Stimulated activated effector memory CD8-positive, alpha-beta T cell treated with anti-CD3 and anti-CD28 coated beads, Interleukin-12 subunit alpha, Interleukin-12 subunit beta, amount 100 ng/mL, for 72 hours (primary cell): ENCODE measurements around the gene VEGFC.

Experiments used
- ATAC-seq: fragments of 150-1000 bp; cut with Tn5 transposase; 2 replicates; pipeline ENCODE4 v1.10.0; 2021
- DNase-seq, 2 donors: peaks; one replicate each; pipeline ENCODE4 v3.0.0; 2021 to 2022; ENCODE audit warnings: low spot score in 2 of 2
- H3K27ac Mint-ChIP-seq: one replicate; pipeline ENCODE4 v1.8.0; 2022; ENCODE audit warnings: mild to moderate bottlenecking, mixed read lengths
- H3K36me3 Mint-ChIP-seq: one replicate; pipeline ENCODE4 v1.8.0; 2022; ENCODE audit warnings: mild to moderate bottlenecking, mixed read lengths
- H3K4me1 Mint-ChIP-seq: one replicate; pipeline ENCODE4 v1.8.0; 2022; ENCODE audit warnings: mixed read lengths
- H3K4me3 Mint-ChIP-seq: one replicate; pipeline ENCODE4 v1.8.0; 2022; ENCODE audit warnings: mild to moderate bottlenecking, mixed read lengths
- H3K9me3 Mint-ChIP-seq: one replicate; pipeline ENCODE4 v1.8.0; 2022; ENCODE audit warnings: mixed read lengths

The VEGFC gene

DNA sequence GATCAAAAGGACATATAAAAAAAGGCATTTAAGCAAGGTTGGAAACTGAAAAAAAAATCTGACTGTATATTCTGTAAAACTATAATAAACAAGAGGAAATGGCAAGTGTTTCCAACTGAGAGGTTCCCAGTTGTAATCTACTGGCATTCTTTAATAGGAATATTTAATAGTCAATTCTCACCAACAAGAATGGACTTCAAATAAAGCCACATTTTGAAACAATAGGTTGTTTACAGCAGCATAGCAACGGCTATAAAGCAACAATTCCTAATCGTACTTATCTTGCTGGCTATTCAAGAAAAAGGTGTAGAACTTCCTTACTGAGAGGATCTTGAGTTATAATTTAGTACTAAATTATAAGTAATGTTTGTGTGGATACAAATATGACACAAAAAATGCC is 75.5 kb downstream of the VEGFC start:
- Mint-ChIP-seq H3K27ac (no peak overlapping the region), H3K9me3 (peaks cover 7% of the 10 kb centered on the region)

DNA sequence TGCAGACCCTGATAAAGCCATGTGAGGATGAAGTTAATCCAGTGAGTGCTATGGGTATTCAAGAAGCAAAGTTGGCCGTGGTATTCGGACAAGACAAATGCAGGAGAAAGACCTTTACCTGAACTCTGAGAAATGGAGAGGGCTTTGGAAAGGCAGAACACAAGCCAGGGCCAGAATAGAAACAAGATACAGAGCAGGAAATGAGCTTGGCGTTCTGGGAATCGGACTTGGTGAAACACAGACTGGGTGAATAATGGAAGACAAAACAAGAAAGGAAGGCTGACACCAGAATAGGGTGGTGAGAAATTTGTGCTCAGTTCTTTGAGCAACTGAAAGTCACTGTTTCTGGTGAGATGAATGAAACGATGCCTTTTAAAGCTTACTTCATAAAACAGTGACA is 83.3 kb downstream of the VEGFC start:
- Mint-ChIP-seq H3K4me3 (no peak overlapping the region), H3K4me1 (no peaks in the 10 kb centered on the region), H3K9me3 (peaks cover 7% of the 10 kb centered on the region), H3K36me3 (no peaks in the 10 kb centered on the region), H3K27ac (no peak overlapping the region)
- no peak for DNase-seq
- ATAC-seq, result no peak

More for the DNA sequence above, 75.5 kb downstream of the VEGFC start:
- Mint-ChIP-seq H3K4me3 (no peak overlapping the region), H3K4me1 (no peaks in the 10 kb centered on the region), H3K36me3 (no peaks in the 10 kb centered on the region)
- DNase-seq (no peak), ATAC-seq (no peak)

DNA sequence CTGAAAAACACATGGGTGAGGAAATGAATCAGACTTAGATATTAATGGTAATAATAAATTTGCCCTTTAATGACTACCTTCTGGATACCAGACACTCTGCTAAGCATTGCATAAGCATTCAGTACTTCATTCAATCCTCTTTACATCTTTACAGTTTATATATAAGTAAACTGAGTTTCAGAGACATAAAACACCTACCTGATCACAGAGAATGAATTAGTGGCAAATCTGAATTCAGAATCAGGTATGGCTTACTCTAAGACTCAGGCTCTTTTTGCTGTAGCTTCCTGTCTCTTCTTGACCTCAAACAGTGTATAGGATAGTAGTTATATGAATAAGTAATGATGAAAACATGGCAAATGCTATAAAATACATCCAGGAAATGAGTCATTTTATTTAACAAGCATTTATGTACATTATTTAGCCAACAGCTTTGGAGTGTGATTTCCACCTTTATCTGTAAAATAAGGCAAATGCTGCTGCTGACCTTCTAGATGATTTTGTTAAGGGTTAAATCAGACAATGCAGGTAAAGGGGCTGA is 83.9 kb downstream of the VEGFC start:
- DNase-seq, result no peak
- ATAC-seq, result no peak
- H3K9me3 Mint-ChIP-seq, result peaks cover 7% of the 10 kb centered on the region
- no peak overlapping the region for H3K27ac Mint-ChIP-seq
- H3K4me3 Mint-ChIP-seq, result no peak overlapping the region
- H3K4me1 Mint-ChIP-seq, result no peaks in the 10 kb centered on the region
- no peaks in the 10 kb centered on the region for H3K36me3 Mint-ChIP-seq

DNA sequence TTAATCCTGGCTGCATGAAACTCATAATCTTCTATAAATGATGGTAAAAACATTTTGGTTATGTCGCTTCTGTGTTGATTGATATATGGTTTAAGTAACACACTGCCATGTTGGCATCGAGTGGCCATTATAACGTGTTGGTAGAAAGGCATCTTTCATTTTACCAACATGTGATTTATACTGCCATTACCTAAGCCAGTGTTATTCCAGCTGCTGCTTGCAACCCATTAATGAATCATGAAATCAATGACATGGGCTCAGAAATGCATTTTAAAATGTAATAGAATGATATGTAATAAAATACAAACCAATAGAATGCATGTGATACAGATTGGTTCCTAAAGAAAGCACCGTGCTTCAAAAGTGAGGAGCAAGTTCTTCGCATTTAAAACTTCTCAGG is 102.0 kb downstream of the VEGFC start:
- no peaks in the 10 kb centered on the region for H3K36me3 Mint-ChIP-seq
- no peaks in the 10 kb centered on the region for H3K4me1 Mint-ChIP-seq
- ATAC-seq (no peak), DNase-seq (no peak)
- no peak overlapping the region for H3K4me3 Mint-ChIP-seq
- no peak overlapping the region for H3K27ac Mint-ChIP-seq
- H3K9me3 Mint-ChIP-seq, result peaks cover 4% of the 10 kb centered on the region

DNA sequence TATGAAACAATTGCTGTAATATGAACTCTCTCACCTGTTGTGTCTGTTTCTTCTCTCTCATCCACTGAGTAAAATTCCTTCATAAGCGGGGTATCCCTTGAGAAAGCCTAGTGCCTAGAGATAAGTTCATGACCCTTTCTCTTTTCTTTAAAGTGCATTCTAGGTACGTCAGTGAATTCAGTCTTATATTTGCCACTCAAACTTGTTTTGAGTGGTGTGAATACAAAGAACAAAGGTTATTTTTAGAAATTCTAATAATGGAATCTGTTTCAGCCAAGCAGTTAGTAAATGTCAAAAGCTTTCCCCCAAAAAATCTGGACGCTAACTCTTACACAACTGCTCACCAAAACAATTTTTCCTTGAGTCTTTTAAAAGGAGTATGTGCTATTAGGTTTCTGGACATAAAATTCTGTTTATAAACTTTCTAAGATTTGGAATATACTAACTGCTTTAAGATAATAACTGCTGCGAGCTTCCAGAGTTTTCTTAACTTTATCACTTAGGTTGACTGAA is 112.0 kb downstream of the VEGFC start:
- no peak overlapping the region for H3K4me3 Mint-ChIP-seq
- H3K4me1 Mint-ChIP-seq, result no peaks in the 10 kb centered on the region
- DNase-seq (no peak), ATAC-seq (no peak)
- H3K27ac Mint-ChIP-seq, result no peak overlapping the region
- H3K36me3 Mint-ChIP-seq, result no peaks in the 10 kb centered on the region
- peaks cover 6% of the 10 kb centered on the region for H3K9me3 Mint-ChIP-seq

DNA sequence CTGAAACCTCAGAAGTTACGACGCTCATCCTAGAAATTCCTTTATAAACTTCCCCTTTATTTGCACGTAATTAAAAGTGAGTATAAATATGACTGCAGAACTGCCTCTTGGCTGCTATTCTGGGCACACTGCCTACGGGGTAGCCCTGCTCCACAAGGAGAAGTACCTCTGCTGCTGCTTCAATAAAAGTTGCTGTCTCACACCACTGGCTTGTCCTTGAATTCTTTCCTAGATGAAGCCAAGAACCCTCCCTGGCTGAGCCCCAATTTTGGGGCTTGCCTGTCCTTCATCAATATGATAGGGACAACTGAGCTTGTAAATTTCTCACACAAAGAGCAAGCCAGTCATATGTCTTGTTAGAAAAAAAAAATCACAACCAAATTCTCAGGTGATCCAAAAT is 115.8 kb downstream of the VEGFC start:
- H3K4me1 Mint-ChIP-seq, result no peaks in the 10 kb centered on the region
- ATAC-seq (no peak), DNase-seq (no peak)
- peaks cover 2% of the 10 kb centered on the region for H3K9me3 Mint-ChIP-seq
- no peaks in the 10 kb centered on the region for H3K36me3 Mint-ChIP-seq
- no peak overlapping the region for H3K4me3 Mint-ChIP-seq
- H3K27ac Mint-ChIP-seq, result no peak overlapping the region

DNA sequence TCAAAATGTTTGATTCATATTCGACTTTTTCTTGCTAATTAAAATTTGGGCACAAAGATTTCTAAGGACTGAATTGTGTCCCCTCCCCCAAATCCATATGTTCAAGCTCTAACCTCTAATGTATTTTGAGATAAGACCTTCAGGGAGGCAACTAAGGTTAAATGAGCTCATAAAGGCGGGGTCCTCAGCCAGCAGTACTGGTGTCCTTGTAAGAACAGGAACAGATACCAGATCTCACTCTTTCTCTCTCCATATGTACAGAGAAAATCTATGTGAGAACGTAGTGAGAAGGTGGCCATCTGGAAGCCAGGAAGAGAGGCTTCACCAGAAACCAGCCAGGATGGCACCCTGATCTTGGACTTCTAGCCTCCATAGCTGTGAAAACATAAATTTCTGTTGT is 116.9 kb downstream of the VEGFC start:
- Mint-ChIP-seq H3K9me3 (peaks cover 2% of the 10 kb centered on the region), H3K27ac (no peak overlapping the region), H3K4me3 (no peak overlapping the region), H3K4me1 (no peaks in the 10 kb centered on the region), H3K36me3 (no peaks in the 10 kb centered on the region)
- no peak for DNase-seq
- ATAC-seq, result no peak

DNA sequence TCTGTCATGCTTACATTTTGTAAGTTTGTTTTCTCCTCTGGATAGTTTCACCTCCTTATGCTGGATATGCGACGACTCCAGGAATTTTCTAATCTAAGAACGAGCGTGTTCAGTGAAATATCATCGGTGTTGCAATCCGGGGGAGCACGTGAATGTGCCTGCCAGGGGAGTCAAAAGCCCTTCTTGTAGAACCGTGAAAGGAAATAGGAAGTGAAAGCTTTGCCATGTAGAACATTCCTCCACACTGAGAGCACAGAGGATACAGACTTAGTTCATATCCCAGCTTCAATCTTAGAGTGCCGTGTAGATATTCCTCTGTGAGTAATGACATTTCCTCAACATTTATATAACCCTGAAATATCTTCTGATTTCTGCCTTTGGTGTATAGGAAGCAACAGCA is 121.2 kb downstream of the VEGFC start:
- H3K27ac Mint-ChIP-seq, result no peak overlapping the region
- no peak overlapping the region for H3K4me3 Mint-ChIP-seq
- no peak for DNase-seq
- ATAC-seq, result no peak
- H3K9me3 Mint-ChIP-seq, result peaks cover 2% of the 10 kb centered on the region
- no peaks in the 10 kb centered on the region for H3K4me1 Mint-ChIP-seq
- H3K36me3 Mint-ChIP-seq, result no peaks in the 10 kb centered on the region

DNA sequence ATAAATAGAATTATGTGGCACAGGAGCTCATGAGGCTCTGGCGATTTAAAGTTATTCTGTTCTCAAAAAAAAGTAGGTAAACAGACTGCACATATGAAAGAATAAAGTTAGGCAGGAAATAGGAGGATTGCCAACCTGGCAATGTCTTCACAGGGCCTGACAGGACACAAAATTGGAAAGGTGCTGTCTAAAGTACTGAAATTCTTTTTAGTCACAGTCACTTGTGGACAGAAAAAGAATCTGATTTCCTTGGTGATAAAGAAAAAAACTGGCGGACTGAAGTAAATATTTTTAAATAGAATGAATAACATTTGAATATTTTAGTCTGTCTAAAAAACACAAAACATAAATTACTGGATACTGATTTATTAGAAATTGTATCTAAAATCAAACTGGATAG is 124.4 kb downstream of the VEGFC start:
- H3K4me1 Mint-ChIP-seq, result no peaks in the 10 kb centered on the region
- H3K9me3 Mint-ChIP-seq, result peaks cover 2% of the 10 kb centered on the region
- H3K36me3 Mint-ChIP-seq, result no peaks in the 10 kb centered on the region
- no peak overlapping the region for H3K27ac Mint-ChIP-seq
- DNase-seq (no peak), ATAC-seq (no peak)
- H3K4me3 Mint-ChIP-seq, result no peak overlapping the region

DNA sequence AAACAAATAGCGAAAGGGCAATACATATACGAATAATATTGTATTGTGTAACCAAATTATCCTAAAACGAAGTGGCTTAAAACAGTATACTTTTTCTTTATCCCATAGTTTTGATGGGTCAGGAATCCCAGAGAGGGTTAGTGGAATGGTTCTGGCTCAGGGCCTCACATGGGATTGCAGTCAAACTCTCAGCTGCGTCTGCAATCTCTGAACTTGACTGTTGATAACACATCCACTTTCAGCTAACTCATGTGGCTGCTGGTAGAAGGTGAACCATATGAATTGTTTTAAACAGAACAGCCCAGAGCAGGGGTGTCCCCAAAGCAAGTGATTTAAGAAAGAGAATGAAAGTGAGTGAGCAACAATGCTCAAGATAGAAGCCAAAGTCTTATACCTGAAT is 127.8 kb downstream of the VEGFC start:
- H3K27ac Mint-ChIP-seq, result no peak overlapping the region
- H3K4me3 Mint-ChIP-seq, result no peak overlapping the region

DNA sequence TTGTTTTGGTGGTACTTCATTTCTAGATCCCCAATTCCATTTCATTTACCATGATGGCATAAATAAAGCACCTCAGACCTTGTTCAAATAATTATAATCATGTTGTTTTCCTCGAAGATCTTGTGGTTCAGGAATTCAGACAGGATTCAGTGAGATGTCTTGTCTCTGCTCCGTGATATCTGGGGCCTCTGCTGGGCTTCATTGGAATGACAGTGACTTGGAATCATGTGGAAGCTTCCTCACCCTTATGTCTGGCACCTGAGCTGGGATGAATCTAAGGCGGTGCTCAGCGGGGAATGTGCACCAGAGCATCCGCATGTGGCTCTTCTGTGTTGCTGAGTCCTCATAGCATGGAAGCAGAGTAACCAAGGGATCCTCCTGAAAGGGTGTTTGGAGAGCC is 132.2 kb downstream of the VEGFC start:
- peaks cover 6% of the 10 kb centered on the region for H3K9me3 Mint-ChIP-seq
- H3K4me1 Mint-ChIP-seq, result no peaks in the 10 kb centered on the region
- no peak overlapping the region for H3K4me3 Mint-ChIP-seq
- H3K36me3 Mint-ChIP-seq, result no peaks in the 10 kb centered on the region
- ATAC-seq (no peak), DNase-seq (no peak)
- H3K27ac Mint-ChIP-seq, result no peak overlapping the region

More for the DNA sequence above, 127.8 kb downstream of the VEGFC start:
- DNase-seq, result no peak
- Mint-ChIP-seq H3K9me3 (peaks cover 5% of the 10 kb centered on the region), H3K4me1 (no peaks in the 10 kb centered on the region), H3K36me3 (no peaks in the 10 kb centered on the region)
- no peak for ATAC-seq

DNA sequence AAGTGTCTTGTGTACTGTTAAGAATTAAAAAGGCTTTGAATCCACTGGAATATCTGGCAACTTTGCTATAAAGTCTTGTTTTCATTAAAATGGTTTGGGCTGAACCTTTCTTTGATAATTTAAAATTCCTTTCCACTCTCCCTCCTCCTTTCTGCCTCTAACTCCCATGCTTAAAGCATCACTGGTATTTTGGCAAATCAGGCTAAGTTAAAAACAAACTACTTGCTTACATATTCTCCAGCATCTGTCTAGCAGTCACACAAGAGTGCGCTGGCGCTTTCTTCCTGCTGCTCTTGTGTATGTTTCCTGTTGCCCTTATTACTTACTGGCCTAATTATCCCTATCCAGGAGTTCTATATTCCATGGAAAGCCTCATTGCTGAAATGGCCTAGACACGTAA is 136.6 kb downstream of the VEGFC start:
- Mint-ChIP-seq H3K9me3 (peaks cover 3% of the 10 kb centered on the region), H3K4me3 (no peak overlapping the region), H3K4me1 (no peaks in the 10 kb centered on the region), H3K36me3 (no peaks in the 10 kb centered on the region), H3K27ac (no peak overlapping the region)
- ATAC-seq (no peak), DNase-seq (no peak)

DNA sequence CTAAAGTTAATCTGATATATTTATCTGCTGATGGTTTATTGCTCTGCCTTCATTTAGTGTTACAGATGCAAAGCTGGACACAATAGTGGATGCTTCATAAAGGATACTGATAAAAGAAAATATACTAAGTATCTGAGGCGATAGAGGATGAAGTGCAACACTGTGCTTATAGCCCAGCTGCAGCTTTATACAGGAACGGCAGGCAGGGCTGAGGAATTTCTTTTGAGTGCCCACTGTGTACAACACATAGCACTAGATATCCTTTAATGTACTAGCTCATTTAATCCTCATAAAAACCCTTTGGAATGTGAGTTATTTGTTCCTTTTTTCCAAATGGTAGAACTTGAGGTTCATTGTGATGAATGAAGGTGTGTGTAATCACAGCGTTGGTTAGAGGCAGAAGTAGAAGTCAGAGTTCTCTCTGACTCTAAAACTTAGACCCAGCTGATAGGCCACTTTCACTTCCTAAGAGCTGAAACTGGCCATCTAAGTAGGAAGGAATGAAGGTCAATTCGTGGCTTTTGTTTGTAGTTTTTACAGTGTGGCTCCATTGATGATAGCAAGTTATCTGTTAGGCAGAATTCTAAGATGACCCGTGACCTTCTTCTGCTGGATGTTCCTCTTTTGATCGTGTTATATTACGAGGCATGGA is 138.0 kb downstream of the VEGFC start:
- H3K9me3 Mint-ChIP-seq, result peaks cover 3% of the 10 kb centered on the region
- H3K4me3 Mint-ChIP-seq, result no peak overlapping the region

DNA sequence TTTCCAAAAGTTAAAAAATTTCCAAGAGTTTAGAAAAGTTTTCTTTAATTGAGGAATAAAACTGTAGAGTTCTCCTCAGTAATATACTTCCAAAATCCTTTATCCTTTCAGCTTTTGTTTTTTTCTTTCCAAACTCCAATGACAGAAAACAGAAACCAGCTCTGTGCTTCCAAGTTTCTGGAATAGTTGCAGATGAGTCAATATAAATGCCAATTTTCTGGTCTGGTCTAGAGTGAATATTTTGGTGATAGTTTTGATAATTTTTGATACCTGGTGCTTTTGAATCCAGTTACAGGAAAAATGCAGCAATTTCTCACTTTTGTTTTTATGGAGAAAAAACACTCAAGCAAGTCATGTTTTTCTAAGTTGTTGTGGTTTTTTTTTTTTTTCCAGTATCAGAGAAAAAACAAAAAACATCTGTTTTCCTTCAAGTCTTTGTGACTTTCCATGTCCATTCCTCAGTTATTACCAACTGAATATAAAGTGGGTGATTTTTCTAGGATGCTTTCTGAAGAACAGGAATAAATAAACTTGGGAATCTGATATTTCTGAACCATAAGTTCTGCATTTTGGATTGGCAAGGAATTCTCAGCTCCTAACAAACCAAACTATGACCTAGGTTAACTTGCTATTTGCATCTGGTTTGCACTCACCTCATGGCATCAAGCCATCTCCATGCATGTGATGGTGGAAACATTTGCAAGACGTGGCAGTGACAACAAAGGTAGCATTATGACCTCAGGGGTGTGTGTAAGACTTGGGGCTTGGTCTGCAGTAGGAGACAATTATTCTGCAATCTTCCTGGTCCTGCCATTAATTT is 139.1 kb downstream of the VEGFC start:
- ATAC-seq, result no peak
- Mint-ChIP-seq H3K27ac (no peak overlapping the region), H3K4me1 (no peaks in the 10 kb centered on the region), H3K9me3 (peaks cover 3% of the 10 kb centered on the region), H3K36me3 (no peaks in the 10 kb centered on the region), H3K4me3 (no peak overlapping the region)
- no peak for DNase-seq

More for the DNA sequence above, 138.0 kb downstream of the VEGFC start:
- Mint-ChIP-seq H3K36me3 (no peaks in the 10 kb centered on the region), H3K27ac (no peak overlapping the region), H3K4me1 (no peaks in the 10 kb centered on the region)
- DNase-seq, result no peak
- ATAC-seq, result no peak

DNA sequence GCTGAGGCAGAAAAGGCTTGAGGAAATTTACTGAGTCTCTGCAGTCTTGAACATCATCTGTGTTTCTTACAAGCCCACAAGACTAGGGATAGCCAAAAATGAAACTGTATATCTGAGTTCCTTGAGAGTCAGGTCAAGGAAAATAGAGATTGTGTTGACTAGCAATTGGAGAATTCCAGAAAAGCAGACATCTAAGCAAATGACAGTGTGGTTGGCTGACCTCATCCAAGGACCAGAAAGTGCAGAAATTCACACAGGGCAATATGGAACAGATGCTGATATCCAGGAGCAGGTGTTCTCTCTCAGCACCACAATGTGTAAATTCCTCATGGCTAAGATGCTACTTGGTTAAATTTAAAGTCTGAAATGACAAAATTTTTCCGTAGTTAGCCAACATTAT is 146.4 kb downstream of the VEGFC start:
- Mint-ChIP-seq H3K36me3 (no peaks in the 10 kb centered on the region), H3K4me3 (no peak overlapping the region), H3K4me1 (no peaks in the 10 kb centered on the region), H3K27ac (no peak overlapping the region), H3K9me3 (peaks cover 3% of the 10 kb centered on the region)
- ATAC-seq (no peak), DNase-seq (no peak)
